GF-D8 (cell line): ENCODE data around the gene MYBPH.
A peak's percentile ranks its signal among the peaks of the same experiment; 100 is the strongest.

Experiments used
- DNase-seq: peaks from one replicate; lab custom pipeline; 2025; lab: John Stamatoyannopoulos, UW

MYBPH gene

GRCh38 chr1:203175237-203175826 lies at the start of gene MYBPH:
TSS of gene MYBPH (minus strand) at chr1:203175826. CDS start at chr1:203175755, 71 bp downstream.
- no peak for DNase-seq

GRCh38 chr1:203225071-203225470 lies 49.4 kb upstream of the MYBPH start:
- no peak for DNase-seq

- no peak for DNase-seq
These were observed 47.6 kb upstream of the MYBPH start for GRCh38 chr1:203223012-203223775.

- no peak for DNase-seq
These were observed 44.3 kb upstream of the MYBPH start for GRCh38 chr1:203219934-203220333.

GRCh38 chr1:203219171-203219570 lies 43.5 kb upstream of the MYBPH start:
- DNase-seq, result no peak

- no peak for DNase-seq
These were observed 42.0 kb upstream of the MYBPH start for GRCh38 chr1:203217668-203218067.

GRCh38 chr1:203217139-203217655 lies 41.6 kb upstream of the MYBPH start:
- DNase-seq, result peak; percentile 35

- DNase-seq, result no peak
These were observed 40.9 kb upstream of the MYBPH start for GRCh38 chr1:203216274-203217138.

GRCh38 chr1:203215573-203215972 lies 39.9 kb upstream of the MYBPH start:
- DNase-seq, result no peak

GRCh38 chr1:203214871-203215270 lies 39.2 kb upstream of the MYBPH start:
- no peak for DNase-seq

GRCh38 chr1:203213126-203213525 lies 37.5 kb upstream of the MYBPH start:
- no peak for DNase-seq

GRCh38 chr1:203211812-203212211 lies 36.2 kb upstream of the MYBPH start:
- DNase-seq, result no peak

- DNase-seq, result no peak
These were observed 35.4 kb upstream of the MYBPH start for GRCh38 chr1:203210988-203211387.

- no peak for DNase-seq
These were observed 34.7 kb upstream of the MYBPH start for GRCh38 chr1:203210350-203210749.

GRCh38 chr1:203208181-203208580 lies 32.6 kb upstream of the MYBPH start:
- DNase-seq, result no peak

GRCh38 chr1:203207751-203208150 lies 32.1 kb upstream of the MYBPH start:
- no peak for DNase-seq

GRCh38 chr1:203206129-203206687 lies 30.6 kb upstream of the MYBPH start:
- DNase-seq, result no peak

GRCh38 chr1:203204756-203205155 lies 29.1 kb upstream of the MYBPH start:
- DNase-seq, result no peak

GRCh38 chr1:203202431-203203245 lies 27.0 kb upstream of the MYBPH start:
- no peak for DNase-seq

- no peak for DNase-seq
These were observed 26.0 kb upstream of the MYBPH start for GRCh38 chr1:203201516-203202205.

GRCh38 chr1:203200916-203201315 lies 25.3 kb upstream of the MYBPH start:
- no peak for DNase-seq
